Chondrocyte (in vitro differentiated cells): Measurements from ENCODE around the gene RCL1. TPM values are rescaled to one million over a fixed set of nuclear protein-coding genes. Genes with fewer than 3 reads are reported as not detected.
"Not testable (repeated sequence)": the region's sequence is repeated elsewhere in the genome, so short reads cannot be mapped to it uniquely, and the experiment has no call there.

Experiments used
- DNase-seq: peaks from one replicate; pipeline ENCODE4 v3.0.0; 2021; ENCODE audit warnings: mixed read lengths, low spot score
- H3K27ac Mint-ChIP-seq: one replicate; pipeline ENCODE4 v1.8.0; 2021; ENCODE audit warnings: mild to moderate bottlenecking, moderate library complexity, mixed read lengths; ENCODE audit not compliant: unreplicated experiment
- H3K27me3 Mint-ChIP-seq: 2 replicates; pipeline ENCODE4 v1.8.0; 2021; ENCODE audit warnings: low read depth, mixed read lengths
- H3K36me3 Mint-ChIP-seq: 2 replicates; pipeline ENCODE4 v1.8.0; 2021; ENCODE audit warnings: low read depth, mixed read lengths
- H3K4me1 Mint-ChIP-seq: 2 replicates; pipeline ENCODE4 v1.8.0; 2021; ENCODE audit warnings: low read depth, mild to moderate bottlenecking, mixed read lengths
- H3K4me3 Mint-ChIP-seq: one replicate; pipeline ENCODE4 v1.8.0; 2021; ENCODE audit warnings: mild to moderate bottlenecking, moderate library complexity, mixed read lengths; ENCODE audit not compliant: unreplicated experiment
- H3K9me3 Mint-ChIP-seq: 2 replicates; pipeline ENCODE4 v1.8.0; 2021; ENCODE audit warnings: low read depth, mixed read lengths
- total RNA-seq: library from RNA; stranded (reverse); gene quantifications from 3 replicates; pipeline ENCODE4 v1.2.1, GENCODE V29; 2021
- TF ChIP-seq, protein P1 (sequence below): fragments of 200-600 bp; sonication (generic); IDR thresholded peaks from 2 replicates; pipeline ENCODE4 v1.5.0; 2021; ENCODE audit warnings: antibody characterized with exemption, mild to moderate bottlenecking, moderate library complexity

RCL1 gene
- total RNA-seq, 1 donor from 2014 or later: 8.6 TPM

DNA sequence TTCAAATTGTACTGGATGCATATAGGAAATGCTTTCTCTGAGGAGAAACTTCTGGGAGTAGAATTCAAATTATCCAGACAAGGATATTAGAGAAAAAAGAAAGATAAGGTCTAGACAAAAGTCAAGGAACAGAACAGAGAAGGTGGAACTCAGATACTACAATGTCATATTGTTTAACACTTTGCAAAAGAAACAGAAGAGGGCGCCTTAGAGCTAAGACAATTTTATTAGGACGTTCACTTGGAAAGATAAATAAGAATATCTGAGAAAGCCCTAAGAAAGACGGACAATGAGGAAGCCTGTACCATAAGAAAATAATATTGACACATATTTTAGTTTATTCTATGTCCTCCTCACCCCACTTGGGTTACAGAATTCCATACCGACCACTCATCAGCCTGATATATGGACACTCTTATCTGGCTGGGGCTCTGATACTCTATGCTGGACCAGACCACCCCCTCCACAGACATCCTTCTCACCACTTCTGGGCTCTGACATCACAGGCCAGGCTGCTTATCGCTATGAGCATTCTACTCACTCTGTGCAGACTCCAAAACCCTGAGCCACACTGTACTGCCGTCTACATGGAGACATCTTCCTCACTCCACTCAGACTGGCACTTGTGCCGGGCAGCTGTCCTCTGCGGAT is 42.6 kb upstream of the RCL1 start:
- H3K27me3 Mint-ChIP-seq: no peaks in the 10 kb centered on the region
- peaks cover 8% of the 10 kb centered on the region for H3K4me1 Mint-ChIP-seq
- no peaks in the 10 kb centered on the region for H3K9me3 Mint-ChIP-seq
- no peaks in the 10 kb centered on the region for H3K36me3 Mint-ChIP-seq
- H3K27ac Mint-ChIP-seq: peak overlapping the region; percentile 39
- DNase-seq: no peak
- TF ChIP-seq, protein P1, sequence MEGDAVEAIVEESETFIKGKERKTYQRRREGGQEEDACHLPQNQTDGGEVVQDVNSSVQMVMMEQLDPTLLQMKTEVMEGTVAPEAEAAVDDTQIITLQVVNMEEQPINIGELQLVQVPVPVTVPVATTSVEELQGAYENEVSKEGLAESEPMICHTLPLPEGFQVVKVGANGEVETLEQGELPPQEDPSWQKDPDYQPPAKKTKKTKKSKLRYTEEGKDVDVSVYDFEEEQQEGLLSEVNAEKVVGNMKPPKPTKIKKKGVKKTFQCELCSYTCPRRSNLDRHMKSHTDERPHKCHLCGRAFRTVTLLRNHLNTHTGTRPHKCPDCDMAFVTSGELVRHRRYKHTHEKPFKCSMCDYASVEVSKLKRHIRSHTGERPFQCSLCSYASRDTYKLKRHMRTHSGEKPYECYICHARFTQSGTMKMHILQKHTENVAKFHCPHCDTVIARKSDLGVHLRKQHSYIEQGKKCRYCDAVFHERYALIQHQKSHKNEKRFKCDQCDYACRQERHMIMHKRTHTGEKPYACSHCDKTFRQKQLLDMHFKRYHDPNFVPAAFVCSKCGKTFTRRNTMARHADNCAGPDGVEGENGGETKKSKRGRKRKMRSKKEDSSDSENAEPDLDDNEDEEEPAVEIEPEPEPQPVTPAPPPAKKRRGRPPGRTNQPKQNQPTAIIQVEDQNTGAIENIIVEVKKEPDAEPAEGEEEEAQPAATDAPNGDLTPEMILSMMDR: peak; percentile 84
- H3K4me3 Mint-ChIP-seq: no peak overlapping the region

DNA sequence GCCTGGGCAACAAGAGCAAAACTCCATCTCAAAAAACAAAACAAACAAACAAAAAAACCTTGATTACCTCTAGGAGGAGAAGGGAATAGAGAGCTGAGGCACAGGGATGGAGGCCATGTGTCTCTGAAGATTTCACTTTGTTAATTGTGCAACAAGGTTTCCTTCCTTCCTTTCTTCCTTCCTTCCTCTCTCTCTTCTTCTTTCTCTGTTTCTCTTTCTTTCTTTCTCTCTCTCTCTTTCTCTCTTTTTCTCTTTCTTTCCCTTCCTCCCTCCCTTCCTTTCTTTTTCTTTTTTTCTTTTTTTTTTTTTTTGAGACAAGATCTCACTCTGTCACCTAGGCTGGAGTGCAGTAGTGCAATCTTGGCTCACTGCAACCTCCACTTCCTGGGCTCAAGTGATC is 38.2 kb upstream of the RCL1 start:
- H3K4me1 Mint-ChIP-seq: peaks cover 16% of the 10 kb centered on the region
- not testable (repeated sequence) for H3K9me3 Mint-ChIP-seq, H3K4me3 Mint-ChIP-seq, H3K36me3 Mint-ChIP-seq, H3K27me3 Mint-ChIP-seq, DNase-seq, H3K27ac Mint-ChIP-seq

DNA sequence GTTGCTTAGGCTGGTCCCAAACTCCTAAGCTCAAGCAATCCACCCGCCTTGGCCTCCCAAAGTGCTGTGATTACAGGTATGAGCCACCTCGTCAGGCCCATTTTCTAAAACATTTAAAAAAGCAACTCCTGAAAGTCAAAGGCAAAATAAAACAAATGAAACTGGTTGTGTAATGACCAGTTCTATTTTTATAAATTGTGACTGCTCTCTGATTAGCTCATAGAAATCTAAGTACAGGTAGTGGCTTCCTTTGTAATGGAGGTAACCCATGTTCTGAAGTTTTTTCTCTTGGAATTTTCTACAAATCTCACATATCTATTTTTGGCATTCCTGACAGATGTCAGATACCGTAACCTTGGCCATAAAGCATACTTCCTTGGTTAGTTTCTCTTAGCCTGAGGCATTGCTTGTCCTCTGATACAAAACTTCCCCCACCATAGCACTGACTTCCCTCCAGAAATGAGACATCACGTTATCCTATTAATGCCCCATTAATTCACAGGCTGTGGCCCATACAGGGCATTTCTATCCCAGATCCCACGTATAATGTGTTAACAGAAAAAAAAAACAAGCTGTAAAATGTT is 37.6 kb upstream of the RCL1 start:
- Mint-ChIP-seq H3K4me1 (peaks cover 13% of the 10 kb centered on the region), H3K9me3 (no peaks in the 10 kb centered on the region), H3K27me3 (no peaks in the 10 kb centered on the region), H3K27ac (no peak overlapping the region), H3K4me3 (no peak overlapping the region), H3K36me3 (no peaks in the 10 kb centered on the region)
- DNase-seq: no peak
- TF ChIP-seq, protein P1: no peak

DNA sequence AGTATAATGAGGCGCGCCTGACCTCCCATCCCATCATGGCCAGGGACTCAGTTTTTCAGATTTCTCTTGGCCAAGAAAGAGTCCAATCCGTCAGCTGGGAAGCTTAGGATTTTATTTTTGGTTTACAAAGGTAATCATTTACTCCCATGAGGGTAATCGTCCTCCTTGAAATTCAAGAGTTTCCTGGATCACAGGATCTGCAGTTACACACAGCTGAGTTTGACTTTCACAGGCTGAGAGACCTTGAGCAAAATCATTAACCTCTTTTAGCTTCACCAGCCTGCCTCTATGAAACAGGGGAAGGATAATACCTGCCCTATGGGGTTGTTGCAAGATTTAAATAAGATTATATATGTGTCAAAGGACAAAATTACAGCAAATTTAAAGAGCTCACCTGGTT is 36.3 kb upstream of the RCL1 start:
- Mint-ChIP-seq H3K4me1 (peaks cover 11% of the 10 kb centered on the region), H3K27ac (no peak overlapping the region), H3K9me3 (no peaks in the 10 kb centered on the region), H3K27me3 (peaks cover 1% of the 10 kb centered on the region), H3K4me3 (no peak overlapping the region), H3K36me3 (no peaks in the 10 kb centered on the region)
- TF ChIP-seq, protein P1: no peak
- DNase-seq: no peak

DNA sequence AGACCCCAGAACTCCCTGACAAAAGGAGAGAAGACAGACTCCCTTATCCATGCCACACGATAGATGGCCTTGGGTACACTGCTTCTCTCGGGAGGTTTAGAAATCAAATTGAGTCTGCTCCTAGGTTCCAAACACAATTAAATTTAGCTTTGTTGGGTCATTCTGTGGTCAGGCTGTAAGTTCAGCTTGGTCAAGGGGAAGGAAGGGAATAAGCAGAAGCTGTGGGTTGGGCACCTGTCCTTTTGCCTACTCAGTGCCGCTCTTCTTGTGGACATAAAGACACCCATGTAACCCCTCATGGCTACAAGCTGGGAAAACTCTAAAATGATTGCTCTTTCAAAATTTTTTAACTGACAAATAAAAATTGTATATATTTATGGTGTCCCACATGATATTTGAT is 32.6 kb upstream of the RCL1 start:
- Mint-ChIP-seq H3K36me3 (no peaks in the 10 kb centered on the region), H3K27ac (no peak overlapping the region), H3K27me3 (peaks cover 1% of the 10 kb centered on the region), H3K9me3 (no peaks in the 10 kb centered on the region), H3K4me3 (no peak overlapping the region), H3K4me1 (peaks cover 23% of the 10 kb centered on the region)
- TF ChIP-seq, protein P1: no peak
- DNase-seq: no peak
